SK-N-SH (cell line): Measurements from ENCODE around the gene ATOSB. TPM values are rescaled to one million over a fixed set of nuclear protein-coding genes. Genes with fewer than 3 reads are reported as not detected.

Experiments used
- CTCF ChIA-PET: fragments of 300-600, 350-600 bp; formaldehyde crosslinking; extraction: SDS; loops from one replicate; lab custom pipeline; 2021; lab: Yijun Ruan, JAX
- POLR2A ChIA-PET: fragments of 350-600 bp; sonication (Branson Sonifier 250); formaldehyde crosslinking; extraction: SDS; loops from one replicate; lab custom pipeline; 2020; ENCODE audit warnings: antibody characterized with exemption, inconsistent platforms; lab: Yijun Ruan, JAX
- DNase-seq: peaks from one replicate; pipeline ENCODE4 v3.0.0; 2012
- H2AFZ ChIP-seq: fragments of 200-600 bp; sonication (generic); 2 replicates; pipeline ENCODE4 v1.8.1; 2016; ENCODE audit warnings: antibody characterized with exemption, mild to moderate bottlenecking, low read depth
- H3F3A ChIP-seq: fragments of 200-600 bp; sonication (generic); replicated peaks from 2 replicates; pipeline ENCODE3; 2016; ENCODE audit warnings: antibody characterized with exemption, mild to moderate bottlenecking; ENCODE audit not compliant: insufficient read depth
- H3K27ac ChIP-seq, 2 experiments: fragments of 200-500 bp in 1 of 2; fragments of 200-600 bp in 1 of 2; sonication (Bioruptor generic) in 1 of 2; sonication (generic), shearing (Covaris generic) in 1 of 2; 2 replicates each; pipeline versions ENCODE4 v1.5.1 to v1.6.1; 2014 to 2016; ENCODE audit warnings: low read depth in 2 of 2, inconsistent platforms in 1 of 2, low read length in 1 of 2, mild to moderate bottlenecking in 1 of 2, mixed read lengths in 1 of 2
- H3K27me3 ChIP-seq: fragments of 200-600 bp; sonication (generic), shearing (Covaris generic); 2 replicates; pipeline ENCODE4 v1.6.1; 2016; ENCODE audit warnings: mixed run types; ENCODE audit not compliant: insufficient read depth
- H3K36me3 ChIP-seq, 2 experiments: fragments of 200-500 bp in 1 of 2; fragments of 200-600 bp in 1 of 2; sonication (Bioruptor generic) in 1 of 2; sonication (generic) in 1 of 2; replicated peaks in 1 of 2; 2 replicates each; pipeline versions ENCODE3 to v1.5.1; 2014 to 2016; ENCODE audit warnings: low read length in 1 of 2, mild to moderate bottlenecking in 1 of 2; ENCODE audit not compliant: insufficient read depth in 2 of 2, control insufficient read depth in 1 of 2
- H3K4me1 ChIP-seq, 2 experiments: fragments of 200-500 bp in 1 of 2; fragments of 200-600 bp in 1 of 2; sonication (Bioruptor generic) in 1 of 2; sonication (generic), shearing (Covaris generic) in 1 of 2; 2 replicates each; pipeline versions ENCODE4 v1.5.1 to v1.6.1; 2014 to 2016; ENCODE audit warnings: low read depth in 1 of 2, low read length in 1 of 2, mixed run types in 1 of 2; ENCODE audit not compliant: insufficient read depth in 2 of 2, control insufficient read depth in 1 of 2
- H3K4me2 ChIP-seq: fragments of 200-600 bp; sonication (generic), shearing (Covaris generic); 2 replicates; pipeline ENCODE4 v1.6.1; 2017; ENCODE audit warnings: mixed run types
- H3K4me3 ChIP-seq, 2 experiments: fragments of 200-500 bp in 1 of 2; fragments of 200-600 bp in 1 of 2; sonication (Bioruptor generic) in 1 of 2; sonication (generic), shearing (Covaris generic) in 1 of 2; 2 replicates each; pipeline versions ENCODE4 v1.5.1 to v1.8.1; 2014 to 2016; ENCODE audit warnings: low read depth in 2 of 2, inconsistent platforms in 1 of 2, low read length in 1 of 2, mild to moderate bottlenecking in 1 of 2, mixed read lengths in 1 of 2, moderate library complexity in 1 of 2
- H3K79me2 ChIP-seq: fragments of 200-600 bp; sonication (generic); 2 replicates; pipeline ENCODE4 v1.8.1; 2017; ENCODE audit warnings: mild to moderate bottlenecking; ENCODE audit not compliant: insufficient read depth
- H3K9ac ChIP-seq: fragments of 200-600 bp; sonication (generic); 2 replicates; pipeline ENCODE4 v1.6.1; 2017; ENCODE audit warnings: mixed run types
- H3K9me2 ChIP-seq: fragments of 200-600 bp; sonication (generic); 2 replicates; pipeline ENCODE4 v1.6.1; 2017; ENCODE audit warnings: mixed run types
- H3K9me3 ChIP-seq: fragments of 200-600 bp; sonication (generic); 2 replicates; pipeline ENCODE4 v1.6.1; 2017; ENCODE audit warnings: mixed run types, mild to moderate bottlenecking, moderate library complexity
- H4K20me1 ChIP-seq: fragments of 200-600 bp; sonication (generic); 2 replicates; pipeline ENCODE4 v1.6.1; 2017; ENCODE audit warnings: mild to moderate bottlenecking, mixed run types; ENCODE audit not compliant: insufficient read depth
- CHD2 ChIP-seq: fragments of 150-350 bp; IDR thresholded peaks from 2 replicates; pipeline ENCODE4 v1.6.1; 2018; ENCODE audit warnings: low read length; ENCODE audit not compliant: partially characterized antibody
- ELF1 ChIP-seq: IDR thresholded peaks from 2 replicates; pipeline ENCODE4 v1.4.0; 2012
- EP300 ChIP-seq, 2 experiments: IDR thresholded peaks; 2 replicates each; pipeline versions ENCODE4 v1.4.0 to v1.6.1; 2012; ENCODE audit warnings: borderline replicate concordance in 1 of 2, low read depth in 1 of 2, low read length in 1 of 2
- FOXM1 ChIP-seq: IDR thresholded peaks from 2 replicates; pipeline ENCODE4 v1.4.0; 2012; ENCODE audit warnings: low read depth, mild to moderate bottlenecking
- GABPA ChIP-seq: IDR thresholded peaks from 2 replicates; pipeline ENCODE4 v1.4.0; 2012; ENCODE audit warnings: low read depth, mild to moderate bottlenecking
- MEF2A ChIP-seq: IDR thresholded peaks from 2 replicates; pipeline ENCODE4 v1.4.0; 2012; ENCODE audit warnings: low read depth, borderline replicate concordance
- NRF1 ChIP-seq: IDR thresholded peaks from 2 replicates; pipeline ENCODE4 v1.6.1; 2012; ENCODE audit warnings: low read depth, mild to moderate bottlenecking, low read length
- POLR2AphosphoS5 ChIP-seq: IDR thresholded peaks from 2 replicates; pipeline ENCODE4 v1.6.1; 2012; ENCODE audit warnings: low read depth, low read length
- SMC3 ChIP-seq: IDR thresholded peaks from 2 replicates; pipeline ENCODE4 v1.6.1; 2012; ENCODE audit warnings: low read depth, low read length, improper control_type of control experiment
- TAF1 ChIP-seq: IDR thresholded peaks from 2 replicates; pipeline ENCODE4 v1.6.1; 2012; ENCODE audit warnings: low read depth, mild to moderate bottlenecking, low read length, moderate library complexity, borderline replicate concordance
- ZBTB33 ChIP-seq: IDR thresholded peaks from 2 replicates; pipeline ENCODE4 v1.4.0; 2012; ENCODE audit warnings: low read depth, borderline replicate concordance
- WGBS: methylation state at CpG from one replicate; pipeline ENCODE4 v1.1.6; 2017; ENCODE audit warnings: low lambda C conversion rate; 5-methylcytosine and 5-hydroxymethylcytosine counted together
- polyA plus RNA-seq, 3 experiments: library from polyadenylated mRNA; depleted of rRNA; stranded (reverse); fragments of >200 nt; gene quantifications; 2 replicates each; pipeline ENCODE4 v1.2.3, GENCODE V29; 2012
- TF ChIP-seq, protein P1 (sequence below): fragments of 200-600 bp; sonication (generic); IDR thresholded peaks from 2 replicates; pipeline ENCODE4 v1.6.1; 2017; ENCODE audit warnings: antibody characterized with exemption, mild to moderate bottlenecking, moderate library complexity
- TF ChIP-seq, protein P2 (sequence below): IDR thresholded peaks from 2 replicates; pipeline ENCODE4 v1.4.0; 2012; ENCODE audit warnings: low read depth, borderline replicate concordance

The ATOSB gene
- polyA plus RNA-seq, 1 of the 3 experiments (the other 2 are of a cell fraction), result 42.6 TPM

- H2AFZ ChIP-seq, result no peak overlapping the region
- H3K4me1 ChIP-seq, result peaks cover 24 to 36% of the 10 kb centered on the region in 2 experiments
- H3K36me3 ChIP-seq, result peaks cover 24 to 53% of the 10 kb centered on the region in 2 experiments
- peaks cover 52% of the 10 kb centered on the region for H3K79me2 ChIP-seq
- TF ChIP-seq ELF1 (no peak), ZBTB33 (no peak), GABPA (no peak), POLR2AphosphoS5 (no peak), TAF1 (no peak), MEF2A (no peak), EP300 (IDR thresholded peaks at IDR 0.05; ENCODE audit: borderline replicate concordance in 1 of 2, low read depth in 1 of 2, low read length in 1 of 2) (no peak), SMC3 (no peak), FOXM1 (no peak), NRF1 (no peak), CHD2 (no peak)
- TF ChIP-seq, protein P1, sequence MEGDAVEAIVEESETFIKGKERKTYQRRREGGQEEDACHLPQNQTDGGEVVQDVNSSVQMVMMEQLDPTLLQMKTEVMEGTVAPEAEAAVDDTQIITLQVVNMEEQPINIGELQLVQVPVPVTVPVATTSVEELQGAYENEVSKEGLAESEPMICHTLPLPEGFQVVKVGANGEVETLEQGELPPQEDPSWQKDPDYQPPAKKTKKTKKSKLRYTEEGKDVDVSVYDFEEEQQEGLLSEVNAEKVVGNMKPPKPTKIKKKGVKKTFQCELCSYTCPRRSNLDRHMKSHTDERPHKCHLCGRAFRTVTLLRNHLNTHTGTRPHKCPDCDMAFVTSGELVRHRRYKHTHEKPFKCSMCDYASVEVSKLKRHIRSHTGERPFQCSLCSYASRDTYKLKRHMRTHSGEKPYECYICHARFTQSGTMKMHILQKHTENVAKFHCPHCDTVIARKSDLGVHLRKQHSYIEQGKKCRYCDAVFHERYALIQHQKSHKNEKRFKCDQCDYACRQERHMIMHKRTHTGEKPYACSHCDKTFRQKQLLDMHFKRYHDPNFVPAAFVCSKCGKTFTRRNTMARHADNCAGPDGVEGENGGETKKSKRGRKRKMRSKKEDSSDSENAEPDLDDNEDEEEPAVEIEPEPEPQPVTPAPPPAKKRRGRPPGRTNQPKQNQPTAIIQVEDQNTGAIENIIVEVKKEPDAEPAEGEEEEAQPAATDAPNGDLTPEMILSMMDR, result no peak
- TF ChIP-seq, protein P2, sequence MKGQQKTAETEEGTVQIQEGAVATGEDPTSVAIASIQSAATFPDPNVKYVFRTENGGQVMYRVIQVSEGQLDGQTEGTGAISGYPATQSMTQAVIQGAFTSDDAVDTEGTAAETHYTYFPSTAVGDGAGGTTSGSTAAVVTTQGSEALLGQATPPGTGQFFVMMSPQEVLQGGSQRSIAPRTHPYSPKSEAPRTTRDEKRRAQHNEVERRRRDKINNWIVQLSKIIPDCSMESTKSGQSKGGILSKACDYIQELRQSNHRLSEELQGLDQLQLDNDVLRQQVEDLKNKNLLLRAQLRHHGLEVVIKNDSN, result no peak
- no peak overlapping the region for H3K27ac ChIP-seq
- 82% methylated on average over 6 of the region's 7 CpGs for WGBS
- peaks cover 19% of the 10 kb centered on the region; the same call in 1 of the 2 replicates for H4K20me1 ChIP-seq
- H3K9ac ChIP-seq, result no peak overlapping the region
- no peaks in the 10 kb centered on the region for H3K27me3 ChIP-seq
- H3K4me2 ChIP-seq, result no peak overlapping the region
- no peak overlapping the region for H3K4me3 ChIP-seq
- H3K9me3 ChIP-seq, result no peaks in the 10 kb centered on the region
- ChIA-PET CTCF (interaction anchor here (1.6 to 3.8 kb wide), 3 partner anchors 9 to 207 kb away, joined by 5 to 25 read pairs (median 13); partner anchors contain the start of genes ATOSB and PIGO), POLR2A (no interaction called here)
- no peak for DNase-seq
- H3K9me2 ChIP-seq, result no peaks in the 10 kb centered on the region
- H3F3A ChIP-seq, result peaks cover 21% of the 10 kb centered on the region
Measured at GRCh38 chr9:35106343-35106730, 9.3 kb downstream of the ATOSB start.
